ENCODE data around the gene IRF8. TPM values are rescaled to one million over a fixed set of nuclear protein-coding genes. Genes with fewer than 3 reads are reported as not detected.
"Not testable (repeated sequence)": the region's sequence is repeated elsewhere in the genome, so short reads cannot be mapped to it uniquely, and the experiment has no call there.

Gene IRF8
- total RNA-seq, 3 donors from 2014 or later, result 16.7 to 121 (median 20.2) TPM

DNA sequence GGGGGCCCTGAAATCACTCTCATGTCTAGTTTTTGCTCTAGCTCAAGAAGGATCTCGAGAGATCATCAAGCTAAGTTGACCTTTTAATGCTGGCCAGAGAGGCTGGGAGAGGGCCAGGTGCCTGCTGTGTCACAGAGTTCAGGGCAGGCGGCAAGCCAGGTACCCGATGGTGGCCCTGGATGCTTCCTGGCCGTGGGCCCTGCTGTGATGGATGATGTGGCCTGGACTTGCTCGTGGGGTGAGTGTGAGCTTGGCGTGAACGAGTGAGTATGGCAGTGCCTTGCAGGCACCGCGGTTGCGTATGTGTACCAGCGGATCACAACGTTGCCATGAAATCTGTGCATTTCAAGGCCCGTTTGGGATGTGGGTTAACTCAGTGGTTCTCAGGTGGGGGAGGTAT, 7.4 kb downstream of the IRF8 start:
- Histone ChIP-seq H3K27ac (no peak overlapping the region), H3K27me3 (peaks cover 0 to 20% of the 10 kb centered on the region in 2 donors), H3K4me3 (no peak overlapping the region), H3K9me3 (peaks cover 0 to 5% of the 10 kb centered on the region in 2 donors), H3K36me3 (no peaks in the 10 kb centered on the region), H3K4me1 (no peaks in the 10 kb centered on the region)
- no peak for DNase-seq (ENCODE audit: low spot score in 2 of 2)
- TF ChIP-seq, protein P1, sequence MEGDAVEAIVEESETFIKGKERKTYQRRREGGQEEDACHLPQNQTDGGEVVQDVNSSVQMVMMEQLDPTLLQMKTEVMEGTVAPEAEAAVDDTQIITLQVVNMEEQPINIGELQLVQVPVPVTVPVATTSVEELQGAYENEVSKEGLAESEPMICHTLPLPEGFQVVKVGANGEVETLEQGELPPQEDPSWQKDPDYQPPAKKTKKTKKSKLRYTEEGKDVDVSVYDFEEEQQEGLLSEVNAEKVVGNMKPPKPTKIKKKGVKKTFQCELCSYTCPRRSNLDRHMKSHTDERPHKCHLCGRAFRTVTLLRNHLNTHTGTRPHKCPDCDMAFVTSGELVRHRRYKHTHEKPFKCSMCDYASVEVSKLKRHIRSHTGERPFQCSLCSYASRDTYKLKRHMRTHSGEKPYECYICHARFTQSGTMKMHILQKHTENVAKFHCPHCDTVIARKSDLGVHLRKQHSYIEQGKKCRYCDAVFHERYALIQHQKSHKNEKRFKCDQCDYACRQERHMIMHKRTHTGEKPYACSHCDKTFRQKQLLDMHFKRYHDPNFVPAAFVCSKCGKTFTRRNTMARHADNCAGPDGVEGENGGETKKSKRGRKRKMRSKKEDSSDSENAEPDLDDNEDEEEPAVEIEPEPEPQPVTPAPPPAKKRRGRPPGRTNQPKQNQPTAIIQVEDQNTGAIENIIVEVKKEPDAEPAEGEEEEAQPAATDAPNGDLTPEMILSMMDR (IDR thresholded peaks at IDR 0.05), result no peak
- TF ChIP-seq POLR2AphosphoS5 (IDR thresholded peaks at IDR 0.05) (no peak), POLR2A (IDR thresholded peaks at IDR 0.05) (no peak)
- intact Hi-C loops (cut with DNase I; ENCODE audit: low total_unique reads), result no loop called here

DNA sequence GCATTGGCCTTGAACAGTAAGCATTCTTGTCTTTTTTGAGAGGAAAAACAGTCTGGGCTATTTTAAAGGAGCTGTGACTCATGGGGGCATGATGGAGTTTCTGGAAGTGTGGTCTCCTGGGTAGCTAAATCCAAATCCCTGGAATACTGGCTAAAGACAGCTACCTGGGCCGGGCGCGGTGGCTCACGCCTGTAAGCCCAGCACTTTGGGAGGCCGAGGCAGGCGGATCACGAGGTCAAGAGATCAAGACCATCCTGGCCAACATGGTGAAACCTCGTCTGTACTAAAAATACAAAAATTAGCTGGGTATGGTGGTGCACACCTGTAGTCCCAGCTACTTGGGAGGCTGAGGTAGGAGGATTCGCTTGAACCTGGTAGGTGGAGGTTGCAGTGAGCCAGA, 8.3 kb downstream of the IRF8 start:
- H3K27ac ChIP-seq; H3K4me1 ChIP-seq; intact Hi-C loops (cut with DNase I; ENCODE audit: low total_unique reads); DNase-seq (ENCODE audit: low spot score in 2 of 2); H3K36me3 ChIP-seq; H3K4me3 ChIP-seq; H3K9me3 ChIP-seq: not testable (repeated sequence)
- peaks cover 0 to 13% of the 10 kb centered on the region in 2 donors for H3K27me3 ChIP-seq

DNA sequence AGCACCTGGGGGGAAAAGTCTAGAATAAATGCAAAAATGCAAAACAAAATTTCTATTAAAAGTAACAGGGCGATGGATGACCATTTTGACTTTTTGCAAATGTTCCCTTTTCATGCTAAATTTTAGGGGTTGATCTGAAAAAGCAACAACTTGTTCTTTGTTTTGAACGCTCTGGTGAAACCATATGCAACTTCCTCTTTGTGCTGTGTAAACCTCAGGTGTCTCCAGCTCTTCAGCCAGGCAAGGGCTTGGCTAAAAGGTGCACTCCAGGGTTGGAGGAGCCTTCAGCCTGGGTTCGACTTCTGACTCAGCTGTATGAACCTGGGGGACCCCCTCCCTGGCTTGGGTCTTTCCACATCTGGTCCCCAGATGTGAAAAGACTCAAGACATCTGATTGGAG, 9.5 kb downstream of the IRF8 start:
- H3K4me3 ChIP-seq, result no peak overlapping the region
- no peak for DNase-seq (ENCODE audit: low spot score in 2 of 2)
- intact Hi-C loops (cut with DNase I; ENCODE audit: low total_unique reads), result no loop called here
- no peak for TF ChIP-seq POLR2AphosphoS5 (IDR thresholded peaks at IDR 0.05)
- no peak for TF ChIP-seq POLR2A (IDR thresholded peaks at IDR 0.05)
- TF ChIP-seq, protein P1 (IDR thresholded peaks at IDR 0.05), result no peak
- no peaks in the 10 kb centered on the region for H3K4me1 ChIP-seq
- H3K27ac ChIP-seq, result no peak overlapping the region
- peaks cover 0 to 5% of the 10 kb centered on the region in 2 donors for H3K9me3 ChIP-seq
- peaks cover 0 to 7% of the 10 kb centered on the region in 2 donors for H3K27me3 ChIP-seq
- no peaks in the 10 kb centered on the region for H3K36me3 ChIP-seq

DNA sequence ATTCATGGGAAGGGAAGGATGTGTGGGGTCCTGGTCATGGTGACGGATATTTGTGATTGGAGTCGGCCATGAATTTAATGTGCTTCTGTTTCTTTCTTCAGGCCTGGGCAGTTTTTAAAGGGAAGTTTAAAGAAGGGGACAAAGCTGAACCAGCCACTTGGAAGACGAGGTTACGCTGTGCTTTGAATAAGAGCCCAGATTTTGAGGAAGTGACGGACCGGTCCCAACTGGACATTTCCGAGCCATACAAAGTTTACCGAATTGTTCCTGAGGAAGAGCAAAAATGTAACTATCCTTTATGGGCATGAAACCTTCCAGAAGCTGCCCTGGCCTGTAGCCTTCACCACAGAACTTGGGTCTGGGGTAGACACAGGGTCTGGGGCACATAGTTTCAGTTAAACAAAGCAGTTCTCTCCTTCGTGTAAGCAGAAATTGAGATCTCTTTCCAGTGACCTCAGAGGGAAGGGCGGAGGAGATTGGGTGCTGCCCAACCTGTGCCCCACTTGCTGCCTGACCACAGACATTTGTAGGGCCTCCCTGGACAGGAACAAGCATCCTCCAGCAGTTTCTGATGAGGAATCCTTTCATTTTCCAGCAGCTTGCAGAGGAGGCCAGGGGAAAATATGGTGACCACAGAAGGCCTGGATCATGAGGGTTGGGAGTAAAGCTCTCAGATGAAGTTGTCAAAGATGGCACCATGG, 10.1 kb downstream of the IRF8 start:
- Histone ChIP-seq H3K27me3 (peaks cover 0 to 4% of the 10 kb centered on the region in 2 donors), H3K4me1 (no peaks in the 10 kb centered on the region), H3K9me3 (peaks cover 0 to 5% of the 10 kb centered on the region in 2 donors), H3K4me3 (no peak overlapping the region), H3K36me3 (no peaks in the 10 kb centered on the region), H3K27ac (peak overlapping the region in 1 of 2 donors; percentile 17)
- no peak for TF ChIP-seq POLR2AphosphoS5 (IDR thresholded peaks at IDR 0.05)
- TF ChIP-seq, protein P1 (IDR thresholded peaks at IDR 0.05), result no peak
- no peak for TF ChIP-seq POLR2A (IDR thresholded peaks at IDR 0.05)
- intact Hi-C loops (cut with DNase I; ENCODE audit: low total_unique reads), result no loop called here
- DNase-seq (ENCODE audit: low spot score in 2 of 2), result no peak

DNA sequence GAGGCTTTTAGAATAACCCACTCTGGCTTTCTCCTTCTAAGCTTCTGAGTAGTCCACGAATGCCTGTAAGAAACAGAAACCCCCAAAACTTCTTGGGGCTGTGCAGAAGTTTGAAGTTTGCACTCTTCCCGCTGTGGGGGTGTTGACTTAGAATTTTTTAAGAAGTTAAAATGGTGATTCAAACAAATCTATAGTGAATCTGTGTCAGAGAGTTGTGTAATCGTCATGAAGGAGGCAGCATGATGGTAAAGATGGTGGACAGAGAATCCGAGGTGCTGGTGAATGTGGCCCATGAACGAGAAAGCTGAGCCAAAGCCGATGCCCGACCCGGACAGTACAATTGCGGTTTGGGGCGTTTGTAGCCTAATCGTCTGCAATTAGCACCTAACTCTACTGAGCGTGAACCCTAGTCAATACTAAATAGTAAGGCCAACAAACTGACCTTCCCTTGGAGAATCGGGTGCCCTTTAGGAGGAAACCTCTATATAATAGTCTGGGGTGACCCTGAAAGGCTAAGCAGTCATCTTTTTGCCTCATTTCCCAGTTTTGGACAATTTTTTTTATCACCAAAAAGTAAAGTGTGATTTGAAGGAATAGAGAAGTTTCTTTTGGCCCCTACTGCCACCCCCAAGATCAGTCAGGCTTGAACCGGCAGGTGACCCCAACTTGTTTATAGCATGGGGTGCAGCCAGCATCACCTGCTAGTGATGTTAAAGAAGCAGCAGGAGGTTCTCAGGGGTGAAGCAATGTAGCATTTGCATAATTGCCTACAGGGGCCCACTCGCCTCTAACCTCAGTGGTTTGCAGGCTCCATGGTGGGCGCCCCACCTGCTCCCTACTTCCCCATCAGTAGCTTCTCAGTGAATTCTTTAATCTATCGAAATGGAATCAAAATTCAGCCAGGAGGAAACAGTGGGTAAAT, 11.2 kb downstream of the IRF8 start:
- Histone ChIP-seq H3K4me3 (no peak overlapping the region), H3K27me3 (no peaks in the 10 kb centered on the region), H3K4me1 (no peaks in the 10 kb centered on the region), H3K9me3 (peaks cover 0 to 5% of the 10 kb centered on the region in 2 donors), H3K36me3 (no peaks in the 10 kb centered on the region), H3K27ac (no peak overlapping the region)
- intact Hi-C loops (cut with DNase I; ENCODE audit: low total_unique reads), result no loop called here
- DNase-seq (ENCODE audit: low spot score in 2 of 2), result no peak
- no peak for TF ChIP-seq POLR2AphosphoS5 (IDR thresholded peaks at IDR 0.05)
- TF ChIP-seq, protein P1 (IDR thresholded peaks at IDR 0.05), result no peak
- TF ChIP-seq POLR2A (IDR thresholded peaks at IDR 0.05), result no peak
